ENCODE results near the gene OR52I2.

OR52I2 gene

GRCh38 chr11:4547416-4547815 lies 34.1 kb upstream of the OR52I2 start:
- Histone ChIP-seq H3K36me3 (no peaks in the 10 kb centered on the region), H3K27me3 (no peaks in the 10 kb centered on the region), H3K9me3 (no peaks in the 10 kb centered on the region), H3K4me3 (ENCODE audit: low read depth, low read length) (no peak overlapping the region), H3K4me1 (no peaks in the 10 kb centered on the region)
- TF ChIP-seq CTCF (IDR thresholded peaks at IDR 0.05; ENCODE audit: low read depth, low read length) = no peak
- DNase-seq = no peak

- no peak overlapping the region for H3K4me3 ChIP-seq (ENCODE audit: low read depth, low read length)
- DNase-seq = no peak
- H3K9me3 ChIP-seq = no peaks in the 10 kb centered on the region
- H3K4me1 ChIP-seq = no peaks in the 10 kb centered on the region
- no peaks in the 10 kb centered on the region for H3K36me3 ChIP-seq
- no peaks in the 10 kb centered on the region for H3K27me3 ChIP-seq
- peak; percentile 39 for TF ChIP-seq CTCF (IDR thresholded peaks at IDR 0.05; ENCODE audit: low read depth, low read length)
Measured at GRCh38 chr11:4551346-4551979, 30.1 kb upstream of the OR52I2 start.

GRCh38 chr11:4559527-4560440 lies 21.8 kb upstream of the OR52I2 start:
- Histone ChIP-seq H3K4me1 (no peaks in the 10 kb centered on the region), H3K4me3 (ENCODE audit: low read depth, low read length) (no peak overlapping the region), H3K27me3 (no peaks in the 10 kb centered on the region), H3K9me3 (no peaks in the 10 kb centered on the region), H3K36me3 (no peaks in the 10 kb centered on the region)
- TF ChIP-seq CTCF (IDR thresholded peaks at IDR 0.05; ENCODE audit: low read depth, low read length) = no peak
- DNase-seq = no peak

- H3K27me3 ChIP-seq = no peaks in the 10 kb centered on the region
- DNase-seq = no peak
- H3K4me1 ChIP-seq = no peaks in the 10 kb centered on the region
- no peaks in the 10 kb centered on the region for H3K9me3 ChIP-seq
- no peaks in the 10 kb centered on the region for H3K36me3 ChIP-seq
- TF ChIP-seq CTCF (IDR thresholded peaks at IDR 0.05; ENCODE audit: low read depth, low read length) = no peak
- no peak overlapping the region for H3K4me3 ChIP-seq (ENCODE audit: low read depth, low read length)
Measured at GRCh38 chr11:4560467-4560866, 21.1 kb upstream of the OR52I2 start.

DNA sequence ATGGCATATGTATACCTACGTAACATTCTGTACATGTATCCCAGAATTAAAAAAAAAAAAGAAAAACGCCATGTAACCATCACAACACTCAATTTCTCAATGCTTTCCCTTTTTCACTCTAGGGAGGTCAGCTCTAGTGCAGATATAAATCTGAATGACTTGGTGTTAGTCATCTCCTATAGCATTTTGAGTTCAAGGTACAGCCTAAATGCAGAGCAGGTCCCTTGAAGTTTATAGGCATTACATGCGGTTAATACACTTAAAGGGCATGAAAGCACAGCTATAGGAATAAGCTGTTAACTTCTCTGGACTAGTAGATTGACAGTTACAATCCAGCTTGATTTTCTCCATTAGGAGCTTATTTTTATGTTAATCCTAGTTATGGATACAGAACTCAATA lies 16.2 kb upstream of the OR52I2 start:
- Histone ChIP-seq H3K9me3 (no peaks in the 10 kb centered on the region), H3K36me3 (no peaks in the 10 kb centered on the region), H3K4me3 (ENCODE audit: low read depth, low read length) (no peak overlapping the region), H3K4me1 (no peaks in the 10 kb centered on the region), H3K27me3 (no peaks in the 10 kb centered on the region)
- TF ChIP-seq CTCF (IDR thresholded peaks at IDR 0.05; ENCODE audit: low read depth, low read length) = no peak
- DNase-seq = no peak

DNA sequence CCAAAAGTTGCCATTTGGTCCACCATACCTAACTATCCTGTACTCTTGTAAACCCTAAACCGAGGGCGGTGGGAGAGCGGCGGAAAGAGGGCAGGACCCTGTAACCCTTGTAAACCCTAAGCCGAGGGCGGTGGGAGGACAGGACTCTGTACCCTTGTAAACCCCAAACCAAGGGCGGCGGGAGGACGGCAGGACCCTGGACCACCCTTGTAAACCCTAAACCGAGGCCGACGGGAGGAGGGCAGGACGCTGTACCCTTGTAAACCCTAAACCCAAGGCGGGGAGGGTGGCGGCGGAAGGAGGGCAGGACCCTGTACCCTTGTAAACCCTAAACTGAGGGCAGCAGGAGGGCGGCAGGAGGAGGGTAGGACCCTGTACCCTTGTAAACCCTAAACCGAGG lies 12.5 kb upstream of the OR52I2 start:
- Histone ChIP-seq H3K4me1 (no peaks in the 10 kb centered on the region), H3K27me3 (no peaks in the 10 kb centered on the region), H3K4me3 (ENCODE audit: low read depth, low read length) (no peak overlapping the region), H3K9me3 (no peaks in the 10 kb centered on the region), H3K36me3 (no peaks in the 10 kb centered on the region)
- TF ChIP-seq CTCF (IDR thresholded peaks at IDR 0.05; ENCODE audit: low read depth, low read length) = no peak
- DNase-seq = no peak
